Measurements from ENCODE around the gene COL15A1. TPM values are rescaled to one million over a fixed set of nuclear protein-coding genes. Genes with fewer than 3 reads are reported as not detected.

The COL15A1 gene
- total RNA-seq, 1 donor from 2014 or later = 8.0 TPM

DNA sequence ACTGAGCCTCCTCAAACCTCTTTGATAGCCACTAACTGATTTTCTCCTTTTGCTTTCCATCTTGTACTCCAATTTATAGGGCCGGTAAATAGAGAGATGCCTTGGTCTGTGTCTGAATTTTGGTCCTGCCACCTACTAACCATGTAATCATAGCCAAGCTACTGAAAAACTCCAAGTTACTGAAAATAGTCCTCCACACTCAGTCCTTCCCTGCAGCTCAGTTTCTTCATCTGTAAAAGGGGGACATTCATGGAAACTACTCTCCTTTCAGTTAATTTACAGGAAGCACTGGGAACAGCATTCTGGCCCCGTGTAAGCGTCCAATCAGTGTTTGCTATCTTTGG, 131.2 kb downstream of the COL15A1 start:
- ATAC-seq = no peak
- intact Hi-C loops (cut with DNase I) = no loop called here

DNA sequence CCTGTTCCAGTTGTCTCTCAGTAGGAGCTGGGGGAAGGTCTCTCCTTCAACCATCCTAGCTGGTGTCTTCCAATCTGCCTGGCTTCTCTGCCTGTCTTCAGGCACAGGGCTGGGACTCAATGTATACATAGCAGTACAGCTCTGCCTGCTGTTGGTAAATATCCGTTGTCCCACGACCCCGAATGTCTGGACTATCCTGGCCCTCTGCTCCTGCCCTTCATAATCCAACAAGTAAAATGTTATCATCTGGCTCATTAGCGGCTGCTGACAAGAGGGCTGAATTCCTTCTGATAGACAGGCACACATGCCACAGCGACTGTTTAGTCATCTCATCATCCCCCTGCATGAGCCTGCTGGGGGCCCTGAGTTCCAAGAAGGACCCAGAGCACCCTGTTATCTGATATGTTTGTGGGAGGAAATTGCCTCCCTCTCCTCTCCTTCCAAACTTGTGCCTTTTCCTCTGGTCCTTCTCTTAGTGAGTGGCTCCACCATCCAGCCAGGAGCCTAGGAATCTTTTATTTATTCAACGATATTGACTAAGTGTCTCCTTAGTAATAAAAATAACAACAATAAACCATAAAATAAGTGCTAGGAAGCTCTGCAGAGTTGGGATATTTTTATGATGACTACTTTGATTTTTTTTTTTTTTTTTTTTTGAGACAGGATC, 131.7 kb downstream of the COL15A1 start:
- peaks cover 30% of the 10 kb centered on the region for H3K4me1 ChIP-seq
- no peak for DNase-seq
- no peak overlapping the region for H3K4me3 ChIP-seq
- no peak overlapping the region for H3K27ac ChIP-seq
- TF ChIP-seq, protein P1, sequence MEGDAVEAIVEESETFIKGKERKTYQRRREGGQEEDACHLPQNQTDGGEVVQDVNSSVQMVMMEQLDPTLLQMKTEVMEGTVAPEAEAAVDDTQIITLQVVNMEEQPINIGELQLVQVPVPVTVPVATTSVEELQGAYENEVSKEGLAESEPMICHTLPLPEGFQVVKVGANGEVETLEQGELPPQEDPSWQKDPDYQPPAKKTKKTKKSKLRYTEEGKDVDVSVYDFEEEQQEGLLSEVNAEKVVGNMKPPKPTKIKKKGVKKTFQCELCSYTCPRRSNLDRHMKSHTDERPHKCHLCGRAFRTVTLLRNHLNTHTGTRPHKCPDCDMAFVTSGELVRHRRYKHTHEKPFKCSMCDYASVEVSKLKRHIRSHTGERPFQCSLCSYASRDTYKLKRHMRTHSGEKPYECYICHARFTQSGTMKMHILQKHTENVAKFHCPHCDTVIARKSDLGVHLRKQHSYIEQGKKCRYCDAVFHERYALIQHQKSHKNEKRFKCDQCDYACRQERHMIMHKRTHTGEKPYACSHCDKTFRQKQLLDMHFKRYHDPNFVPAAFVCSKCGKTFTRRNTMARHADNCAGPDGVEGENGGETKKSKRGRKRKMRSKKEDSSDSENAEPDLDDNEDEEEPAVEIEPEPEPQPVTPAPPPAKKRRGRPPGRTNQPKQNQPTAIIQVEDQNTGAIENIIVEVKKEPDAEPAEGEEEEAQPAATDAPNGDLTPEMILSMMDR (IDR thresholded peaks at IDR 0.05) = no peak
- intact Hi-C loops (cut with DNase I) = no loop called here
- H3K27me3 ChIP-seq (ENCODE audit: low read depth) = no peaks in the 10 kb centered on the region
- ATAC-seq = no peak
- H3K9me3 ChIP-seq = no peaks in the 10 kb centered on the region
- no peaks in the 10 kb centered on the region for H3K36me3 ChIP-seq

More for the DNA sequence above, 131.2 kb downstream of the COL15A1 start:
- DNase-seq = no peak
- no peaks in the 10 kb centered on the region for H3K9me3 ChIP-seq
- no peak overlapping the region for H3K27ac ChIP-seq
- H3K27me3 ChIP-seq (ENCODE audit: low read depth) = no peaks in the 10 kb centered on the region
- H3K4me1 ChIP-seq = peaks cover 34% of the 10 kb centered on the region
- no peak overlapping the region for H3K4me3 ChIP-seq
- TF ChIP-seq, protein P1 (IDR thresholded peaks at IDR 0.05) = no peak
- H3K36me3 ChIP-seq = no peaks in the 10 kb centered on the region

DNA sequence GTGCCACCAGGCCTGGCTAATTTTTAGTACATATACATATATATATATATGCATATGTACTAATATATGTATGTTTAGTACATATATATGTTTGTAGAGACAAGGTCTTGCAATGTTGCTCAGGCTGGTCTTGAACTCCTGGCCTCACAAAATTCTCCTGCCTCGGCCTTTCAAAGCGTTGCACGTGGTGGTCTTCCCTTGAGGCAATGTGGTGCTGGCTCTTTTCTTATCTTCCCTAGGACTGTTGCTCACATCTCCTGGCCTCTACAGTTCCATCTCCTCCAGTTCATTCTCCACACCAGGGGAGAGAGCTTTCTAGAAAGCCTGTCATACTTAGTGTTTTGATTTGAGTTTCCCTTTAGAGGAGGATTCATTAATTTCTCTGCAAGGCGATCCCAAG, 132.3 kb downstream of the COL15A1 start:
- no peak for DNase-seq
- TF ChIP-seq, protein P1 (IDR thresholded peaks at IDR 0.05) = no peak

DNA sequence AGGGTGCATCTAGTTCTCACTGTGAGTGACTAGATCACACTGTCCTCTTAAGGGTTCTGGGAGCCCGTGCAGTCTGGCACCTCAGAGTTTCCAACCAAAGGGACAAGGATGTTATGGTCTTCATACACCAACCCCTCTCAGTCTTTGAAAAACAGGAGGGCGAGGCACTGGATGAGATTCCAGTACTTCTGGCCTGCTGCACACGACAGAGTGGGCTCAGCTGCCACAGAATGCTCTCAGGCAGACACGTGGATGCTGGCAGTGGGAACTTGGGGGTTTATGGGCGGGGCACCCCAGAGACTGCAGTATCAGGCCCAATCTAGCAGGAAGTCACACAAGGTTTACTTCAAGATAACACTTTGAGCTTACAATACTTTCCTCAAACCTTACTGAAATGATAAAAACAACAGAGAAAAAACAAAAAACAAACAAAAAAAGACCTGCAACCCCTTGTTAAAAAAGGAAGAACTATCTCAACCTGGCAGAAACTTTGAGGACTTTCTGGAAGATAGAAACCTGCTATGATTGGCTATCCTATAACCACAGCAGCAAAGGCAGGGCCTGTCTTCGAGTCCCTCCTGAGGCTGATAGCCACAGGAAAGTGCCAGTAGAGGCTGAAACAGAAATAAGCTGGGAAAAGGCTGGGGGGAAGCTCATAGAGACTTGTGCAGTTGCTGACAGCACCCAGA, 132.9 kb downstream of the COL15A1 start:
- no peaks in the 10 kb centered on the region for H3K27me3 ChIP-seq (ENCODE audit: low read depth)
- DNase-seq (no peak), ATAC-seq (peak; percentile 52 to 64)
- intact Hi-C loops (cut with DNase I) = no loop called here
- H3K27ac ChIP-seq = peak overlapping the region; percentile 56
- TF ChIP-seq, protein P1 (IDR thresholded peaks at IDR 0.05) = no peak
- no peaks in the 10 kb centered on the region for H3K36me3 ChIP-seq
- peaks cover 18% of the 10 kb centered on the region for H3K4me1 ChIP-seq
- no peaks in the 10 kb centered on the region for H3K9me3 ChIP-seq
- H3K4me3 ChIP-seq = no peak overlapping the region

More for the DNA sequence above, 132.3 kb downstream of the COL15A1 start:
- Histone ChIP-seq H3K9me3 (no peaks in the 10 kb centered on the region), H3K27me3 (ENCODE audit: low read depth) (no peaks in the 10 kb centered on the region), H3K27ac (no peak overlapping the region), H3K4me3 (no peak overlapping the region), H3K36me3 (no peaks in the 10 kb centered on the region), H3K4me1 (peaks cover 24% of the 10 kb centered on the region)
- intact Hi-C loops (cut with DNase I) = no loop called here
- no peak for ATAC-seq

DNA sequence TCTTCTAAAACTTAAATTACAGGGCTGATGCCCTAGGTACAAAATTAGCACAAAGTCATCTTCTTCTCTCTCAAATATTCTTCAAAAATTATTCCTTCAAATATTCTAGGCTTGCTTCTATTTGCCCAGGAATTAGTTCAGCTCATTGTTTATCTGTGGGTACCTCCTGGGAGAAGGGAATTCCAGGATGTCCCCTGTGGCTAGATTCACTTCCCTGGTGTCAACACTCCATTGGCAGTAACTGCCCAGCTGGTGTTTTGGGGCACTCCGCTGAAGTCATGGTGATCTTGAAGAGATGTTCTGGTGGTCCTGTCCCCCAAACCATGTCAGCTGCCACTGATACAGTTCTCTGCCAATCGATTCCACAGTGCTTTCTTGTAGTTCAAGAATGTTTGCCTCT, 135.0 kb downstream of the COL15A1 start:
- Histone ChIP-seq H3K4me1 (peaks cover 14% of the 10 kb centered on the region), H3K9me3 (no peaks in the 10 kb centered on the region), H3K27ac (no peak overlapping the region), H3K4me3 (no peak overlapping the region), H3K27me3 (ENCODE audit: low read depth) (no peaks in the 10 kb centered on the region), H3K36me3 (no peaks in the 10 kb centered on the region)
- TF ChIP-seq, protein P1 (IDR thresholded peaks at IDR 0.05) = no peak
- ATAC-seq (no peak), DNase-seq (no peak)
- intact Hi-C loops (cut with DNase I) = no loop called here

Data from lower lobe of right lung (tissue), 2 donors.